LNCAP (cell line): ENCODE data around the gene RNMT.

Experiments used
- TF ChIP-seq, protein P1 (sequence below): fragments of 450-650 bp; IDR thresholded peaks from 2 replicates; pipeline ENCODE4 v1.5.1; 2017; ENCODE audit warnings: mild to moderate bottlenecking

Gene RNMT

DNA sequence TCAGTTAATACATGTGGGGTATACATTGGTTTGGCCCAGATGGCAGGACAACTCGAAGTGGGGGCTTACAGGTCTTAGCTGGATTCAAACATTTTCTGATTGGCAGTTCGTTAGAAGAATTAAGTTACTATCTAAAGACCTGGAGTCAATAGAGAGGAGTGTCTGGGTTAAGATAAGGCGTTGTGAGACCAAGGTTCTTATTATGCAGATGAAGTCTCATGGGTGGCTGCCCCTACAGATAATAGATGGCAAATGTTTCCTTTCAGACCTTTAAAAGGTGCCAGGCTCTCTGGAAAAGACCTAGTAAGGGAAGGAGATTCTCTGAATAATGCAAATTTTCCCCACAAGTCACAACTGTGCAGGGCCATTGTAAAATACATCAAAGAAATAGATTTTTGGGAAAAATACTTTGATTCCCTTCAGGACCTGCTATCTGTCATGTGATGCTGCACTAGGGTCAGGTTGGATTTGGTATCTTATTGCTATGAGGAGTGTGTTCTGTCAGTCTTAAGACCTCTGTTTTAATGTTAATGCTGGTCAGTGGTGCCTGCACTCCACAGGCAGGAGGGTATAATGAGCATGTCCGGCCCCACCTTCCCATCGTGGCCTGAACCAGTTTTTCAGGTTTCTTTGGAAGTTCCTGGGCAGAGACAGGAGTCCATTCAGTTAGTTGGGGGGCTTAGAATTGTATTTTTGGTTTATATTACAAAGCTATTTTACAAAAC lies 83.2 kb downstream of the RNMT start:
- TF ChIP-seq, protein P1, sequence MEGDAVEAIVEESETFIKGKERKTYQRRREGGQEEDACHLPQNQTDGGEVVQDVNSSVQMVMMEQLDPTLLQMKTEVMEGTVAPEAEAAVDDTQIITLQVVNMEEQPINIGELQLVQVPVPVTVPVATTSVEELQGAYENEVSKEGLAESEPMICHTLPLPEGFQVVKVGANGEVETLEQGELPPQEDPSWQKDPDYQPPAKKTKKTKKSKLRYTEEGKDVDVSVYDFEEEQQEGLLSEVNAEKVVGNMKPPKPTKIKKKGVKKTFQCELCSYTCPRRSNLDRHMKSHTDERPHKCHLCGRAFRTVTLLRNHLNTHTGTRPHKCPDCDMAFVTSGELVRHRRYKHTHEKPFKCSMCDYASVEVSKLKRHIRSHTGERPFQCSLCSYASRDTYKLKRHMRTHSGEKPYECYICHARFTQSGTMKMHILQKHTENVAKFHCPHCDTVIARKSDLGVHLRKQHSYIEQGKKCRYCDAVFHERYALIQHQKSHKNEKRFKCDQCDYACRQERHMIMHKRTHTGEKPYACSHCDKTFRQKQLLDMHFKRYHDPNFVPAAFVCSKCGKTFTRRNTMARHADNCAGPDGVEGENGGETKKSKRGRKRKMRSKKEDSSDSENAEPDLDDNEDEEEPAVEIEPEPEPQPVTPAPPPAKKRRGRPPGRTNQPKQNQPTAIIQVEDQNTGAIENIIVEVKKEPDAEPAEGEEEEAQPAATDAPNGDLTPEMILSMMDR, result no peak

- TF ChIP-seq, protein P1, result no peak
Observed at GRCh38 chr18:13810950-13811485, 84.5 kb downstream of the RNMT start.

DNA sequence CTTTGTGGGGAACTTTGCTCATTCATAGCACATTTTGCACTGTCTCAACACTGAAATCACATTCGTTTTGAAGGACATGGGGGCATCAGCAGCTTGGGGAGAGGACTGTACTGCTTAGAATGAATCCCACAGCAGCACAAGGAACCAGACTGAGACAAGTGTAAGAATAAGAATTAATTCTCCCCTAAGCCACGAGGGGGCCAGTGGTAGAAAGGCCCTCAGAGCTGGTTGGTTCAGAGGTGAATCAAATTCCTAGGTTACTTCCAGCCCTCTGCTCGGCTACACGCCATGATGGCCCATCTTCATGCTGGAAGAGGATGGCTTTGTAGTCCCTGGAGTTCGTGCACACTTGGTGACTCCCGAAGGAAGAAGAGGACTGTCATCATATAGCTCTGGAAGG lies 85.5 kb downstream of the RNMT start:
- TF ChIP-seq, protein P1, result peak; percentile 33

DNA sequence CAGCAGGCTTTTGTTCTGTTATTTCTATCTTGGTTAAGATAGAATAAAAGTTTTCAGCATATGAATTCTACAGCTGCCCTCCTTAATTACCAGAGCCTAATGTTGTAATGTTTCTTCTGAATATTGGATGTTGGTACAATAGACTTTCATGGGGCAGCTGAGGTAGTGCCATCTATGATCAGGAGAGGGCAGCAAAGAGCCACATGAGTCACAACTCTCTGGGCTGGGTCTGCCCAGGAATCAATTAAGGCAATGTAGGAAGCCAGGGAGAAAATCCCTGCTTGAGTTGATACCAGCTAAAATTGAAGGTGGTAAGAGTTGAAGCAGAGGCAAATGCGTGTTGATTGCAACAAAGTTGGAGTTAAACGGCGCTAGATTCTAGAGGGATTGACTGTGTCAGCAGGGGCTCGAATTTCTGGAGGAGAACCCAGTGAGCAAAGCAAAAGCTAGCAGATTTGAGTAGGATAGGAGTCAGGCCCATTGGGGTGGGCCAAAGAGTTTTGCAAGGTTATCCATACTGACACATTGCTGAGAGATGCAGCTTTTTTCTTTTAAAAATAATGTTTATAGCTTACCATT lies 86.9 kb downstream of the RNMT start:
- TF ChIP-seq, protein P1, result peak; percentile 86
